ENCODE data around the gene SLC4A2.

The SLC4A2 gene

GRCh38 chr7:151046603-151047573 lies 12.5 kb upstream of the SLC4A2 start:
- Mint-ChIP-seq H3K27me3 (no peaks in the 10 kb centered on the region), H3K4me1 (ENCODE audit: low read depth) (no peaks in the 10 kb centered on the region), H3K27ac (no peak overlapping the region), H3K4me3 (no peak overlapping the region), H3K36me3 (ENCODE audit: low read depth) (no peaks in the 10 kb centered on the region), H3K9me3 (no peaks in the 10 kb centered on the region)

- Mint-ChIP-seq H3K27me3 (no peaks in the 10 kb centered on the region), H3K4me1 (ENCODE audit: low read depth) (no peaks in the 10 kb centered on the region), H3K4me3 (no peak within 1 kb of the TSS), H3K9me3 (no peaks in the 10 kb centered on the region), H3K27ac (no peak within 1 kb of the TSS), H3K36me3 (ENCODE audit: low read depth) (no peaks in the 10 kb centered on the region)
Observed at GRCh38 chr7:151047976-151048815, 11.2 kb upstream of the SLC4A2 start, which contains the start of gene ASIC3. Gene ASIC3, plus strand, starts transcription at chr7:151048531. Its CDS starts 355 bp downstream, at chr7:151048886.

- no peaks in the 10 kb centered on the region for H3K36me3 Mint-ChIP-seq (ENCODE audit: low read depth)
- no peaks in the 10 kb centered on the region for H3K9me3 Mint-ChIP-seq
- H3K27me3 Mint-ChIP-seq = no peaks in the 10 kb centered on the region
- no peak overlapping the region for H3K4me3 Mint-ChIP-seq
- no peak overlapping the region for H3K27ac Mint-ChIP-seq
- no peaks in the 10 kb centered on the region for H3K4me1 Mint-ChIP-seq (ENCODE audit: low read depth)
Observed at GRCh38 chr7:151048911-151049463, 10.4 kb upstream of the SLC4A2 start.

- no peak overlapping the region for H3K4me3 Mint-ChIP-seq
- H3K36me3 Mint-ChIP-seq (ENCODE audit: low read depth) = no peaks in the 10 kb centered on the region
- no peak overlapping the region for H3K27ac Mint-ChIP-seq
- H3K27me3 Mint-ChIP-seq = no peaks in the 10 kb centered on the region
- H3K9me3 Mint-ChIP-seq = no peaks in the 10 kb centered on the region
- no peaks in the 10 kb centered on the region for H3K4me1 Mint-ChIP-seq (ENCODE audit: low read depth)
Observed at GRCh38 chr7:151051108-151051507, 8.3 kb upstream of the SLC4A2 start.

- peaks cover 13% of the 10 kb centered on the region for H3K4me1 Mint-ChIP-seq (ENCODE audit: low read depth)
- no peak overlapping the region for H3K4me3 Mint-ChIP-seq
- no peak overlapping the region for H3K27ac Mint-ChIP-seq
- H3K27me3 Mint-ChIP-seq = no peaks in the 10 kb centered on the region
- no peaks in the 10 kb centered on the region for H3K36me3 Mint-ChIP-seq (ENCODE audit: low read depth)
- H3K9me3 Mint-ChIP-seq = no peaks in the 10 kb centered on the region
Observed at GRCh38 chr7:151053096-151053495, 6.3 kb upstream of the SLC4A2 start.

DNA sequence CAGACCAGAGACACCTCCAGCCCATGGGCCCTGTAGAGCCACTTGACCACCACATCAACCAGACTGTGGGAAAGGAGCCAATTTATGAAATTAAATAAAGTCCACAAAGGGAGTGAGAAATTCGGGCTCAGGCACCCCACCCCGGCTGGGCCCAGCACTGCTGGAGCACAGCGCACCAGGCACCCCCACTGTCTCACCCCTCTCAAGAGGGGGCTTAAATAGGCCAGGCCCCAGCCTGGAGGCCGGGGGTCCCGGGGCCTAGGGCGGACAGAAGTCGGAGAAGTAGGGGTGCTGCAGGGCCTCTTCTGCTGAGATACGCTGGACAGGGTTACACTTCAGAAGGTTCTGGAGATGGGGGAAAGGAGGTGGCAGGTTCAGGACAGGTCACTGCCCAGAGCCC lies 5.6 kb upstream of the SLC4A2 start:
- Mint-ChIP-seq H3K27ac (no peak overlapping the region), H3K9me3 (no peaks in the 10 kb centered on the region), H3K36me3 (ENCODE audit: low read depth) (no peaks in the 10 kb centered on the region), H3K4me3 (no peak overlapping the region), H3K27me3 (no peaks in the 10 kb centered on the region), H3K4me1 (ENCODE audit: low read depth) (peaks cover 19% of the 10 kb centered on the region)

- Mint-ChIP-seq H3K36me3 (ENCODE audit: low read depth) (no peaks in the 10 kb centered on the region), H3K9me3 (no peaks in the 10 kb centered on the region), H3K27ac (no peak overlapping the region), H3K4me3 (peak overlapping the region; percentile 93), H3K4me1 (ENCODE audit: low read depth) (peaks cover 30% of the 10 kb centered on the region), H3K27me3 (no peaks in the 10 kb centered on the region)
Observed at GRCh38 chr7:151056283-151056665, 3.1 kb upstream of the SLC4A2 start.

DNA sequence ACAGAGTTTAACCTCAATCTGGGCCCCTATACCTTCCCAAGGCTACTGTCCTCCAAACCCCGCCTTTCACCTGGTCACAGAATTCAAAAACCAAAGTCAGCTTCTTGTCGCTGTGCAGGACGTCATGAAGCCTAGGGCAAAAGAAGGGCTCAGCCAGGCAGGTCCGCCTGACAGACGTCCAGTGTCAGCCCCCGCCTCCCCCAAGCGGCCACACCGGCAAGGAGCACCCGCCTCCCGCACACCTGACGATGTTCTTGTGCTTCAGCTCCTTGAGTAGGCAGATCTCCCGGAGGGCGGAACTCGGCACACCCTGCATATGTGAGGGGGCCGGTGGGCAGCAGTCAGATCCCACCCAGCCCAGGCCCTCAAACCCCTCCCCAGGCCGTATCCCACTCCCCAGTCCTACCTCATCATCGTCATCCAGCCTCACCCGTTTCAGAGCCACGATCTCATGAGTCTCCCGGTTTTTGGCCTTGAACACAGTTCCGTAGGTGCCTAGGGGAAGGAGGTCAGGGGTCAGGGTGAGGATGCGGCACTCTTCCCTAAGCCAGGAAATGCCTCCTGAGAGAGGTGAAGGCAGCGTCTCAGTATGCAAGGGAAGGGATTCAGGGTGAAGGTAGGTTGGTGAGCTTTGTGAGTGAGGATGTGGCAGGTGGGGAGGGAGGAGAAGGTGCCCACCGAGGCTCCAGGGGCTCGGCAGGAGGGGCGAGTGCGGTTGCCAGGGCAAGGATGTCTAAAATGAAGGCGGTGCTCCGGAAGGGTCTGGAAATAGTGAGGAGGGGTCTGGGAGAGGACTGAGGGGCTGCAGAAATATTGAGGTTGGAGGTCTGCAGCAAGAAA lies 2.5 kb upstream of the SLC4A2 start:
- no peaks in the 10 kb centered on the region for H3K36me3 Mint-ChIP-seq (ENCODE audit: low read depth)
- H3K27me3 Mint-ChIP-seq = no peaks in the 10 kb centered on the region
- peaks cover 34% of the 10 kb centered on the region for H3K4me1 Mint-ChIP-seq (ENCODE audit: low read depth)
- H3K4me3 Mint-ChIP-seq = peak overlapping the region; percentile 93
- no peaks in the 10 kb centered on the region for H3K9me3 Mint-ChIP-seq
- H3K27ac Mint-ChIP-seq = peak overlapping the region; percentile 16

GRCh38 chr7:151057506-151057988 lies 1.8 kb upstream of the SLC4A2 start, which contains the start of gene CDK5:
Gene CDK5, minus strand, starts transcription at chr7:151057897. Its CDS starts 49 bp downstream, at chr7:151057848.
- Mint-ChIP-seq H3K36me3 (ENCODE audit: low read depth) (no peaks in the 10 kb centered on the region), H3K27me3 (no peaks in the 10 kb centered on the region), H3K4me1 (ENCODE audit: low read depth) (peaks cover 34% of the 10 kb centered on the region)

DNA sequence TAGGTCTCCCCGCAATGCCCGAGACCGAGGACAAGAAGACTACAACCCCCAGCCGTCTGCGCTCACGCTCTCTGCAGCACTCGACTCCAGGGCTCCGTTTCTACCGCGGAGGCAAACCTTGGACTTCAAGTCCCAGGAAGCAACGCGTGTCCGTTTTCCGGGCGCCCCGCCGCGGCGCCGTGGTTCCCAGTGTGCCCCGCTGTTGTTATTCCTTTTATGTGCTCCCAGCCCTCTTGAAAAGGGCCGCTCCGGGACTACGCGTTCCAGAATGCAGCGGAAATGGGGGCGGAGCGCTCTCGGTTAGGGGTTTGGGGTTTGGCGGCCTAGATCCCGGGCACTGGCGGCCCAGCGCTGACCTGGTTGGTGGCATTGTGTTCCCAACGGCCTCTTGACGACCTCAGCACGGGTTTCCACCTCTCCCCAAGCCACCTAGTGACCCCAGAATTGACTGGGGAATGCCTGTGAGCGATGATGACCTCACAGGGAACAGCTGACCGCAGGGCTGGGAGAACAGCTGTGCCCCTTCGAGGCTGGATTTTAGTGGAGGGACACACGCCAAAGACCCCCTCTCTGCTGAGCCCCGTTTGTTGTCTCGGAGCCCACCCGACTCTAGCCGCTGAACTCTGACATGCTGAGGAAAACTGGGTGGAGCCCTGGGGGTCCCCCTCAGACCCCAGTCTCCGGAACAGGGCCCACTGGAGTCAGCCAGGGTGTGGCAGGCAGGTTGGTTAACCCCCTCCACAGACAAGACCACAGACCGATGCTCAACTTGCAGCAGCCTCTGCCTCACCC lies 1.2 kb upstream of the SLC4A2 start:
- Mint-ChIP-seq H3K4me1 (ENCODE audit: low read depth) (peaks cover 34% of the 10 kb centered on the region), H3K4me3 (peak overlapping the region; percentile 93), H3K27ac (peak overlapping the region; percentile 91), H3K36me3 (ENCODE audit: low read depth) (no peaks in the 10 kb centered on the region), H3K9me3 (no peaks in the 10 kb centered on the region), H3K27me3 (no peaks in the 10 kb centered on the region)

More at GRCh38 chr7:151057506-151057988, 1.8 kb upstream of the SLC4A2 start, which contains the start of gene CDK5:
- H3K9me3 Mint-ChIP-seq = no peaks in the 10 kb centered on the region
- H3K27ac Mint-ChIP-seq = peak within 1 kb of the TSS; percentile 91
- peak within 1 kb of the TSS; percentile 93 for H3K4me3 Mint-ChIP-seq

GRCh38 chr7:151058781-151059366 lies 515 bp upstream of the SLC4A2 start:
- Mint-ChIP-seq H3K27me3 (no peaks in the 10 kb centered on the region), H3K36me3 (ENCODE audit: low read depth) (no peaks in the 10 kb centered on the region), H3K9me3 (no peaks in the 10 kb centered on the region), H3K27ac (peak overlapping the region; percentile 91), H3K4me1 (ENCODE audit: low read depth) (peaks cover 34% of the 10 kb centered on the region), H3K4me3 (peak overlapping the region; percentile 93)

GRCh38 chr7:151060113-151060415 lies 675 bp downstream of the SLC4A2 start:
- Mint-ChIP-seq H3K9me3 (no peaks in the 10 kb centered on the region), H3K4me1 (ENCODE audit: low read depth) (peaks cover 34% of the 10 kb centered on the region), H3K36me3 (ENCODE audit: low read depth) (no peaks in the 10 kb centered on the region), H3K4me3 (peak overlapping the region; percentile 93), H3K27ac (peak overlapping the region; percentile 31), H3K27me3 (no peaks in the 10 kb centered on the region)

Data from stimulated activated naive CD8-positive, alpha-beta T cell treated with anti-CD3 and anti-CD28 coated beads, Interleukin-15, Interleukin-2, amounts not matched to agents 100 ng/mL and 50 ng/mL, for 24 hours (primary cell).